Measurements from ENCODE around the gene ZFP42.

Gene ZFP42

GRCh38 chr4:188018262-188018661 is 22.7 kb downstream of the ZFP42 start:
- ATAC-seq (ENCODE audit: insufficient read depth, low read depth) (no peak), DNase-seq (no peak)
- no peaks in the 10 kb centered on the region for H3K4me1 ChIP-seq (ENCODE audit: insufficient read depth, low read length)
- no peak overlapping the region for H3K9ac ChIP-seq (ENCODE audit: low read depth, low read length)
- H3K27me3 ChIP-seq (ENCODE audit: insufficient read depth, low read length, poor library complexity) = no peaks in the 10 kb centered on the region
- H3K4me2 ChIP-seq (ENCODE audit: insufficient read depth, low read length) = no peak overlapping the region
- no peak overlapping the region for H3K4me3 ChIP-seq (ENCODE audit: low read depth in 1 of 2, low read length in 2 of 2)
- H3K79me2 ChIP-seq (ENCODE audit: insufficient read depth, low read length) = no peaks in the 10 kb centered on the region
- no peak for TF ChIP-seq EZH2 (IDR thresholded peaks at IDR 0.05; ENCODE audit: borderline replicate concordance, low read depth, low read length, severe bottlenecking)
- no peak for TF ChIP-seq CTCF (IDR thresholded peaks at IDR 0.05; ENCODE audit: borderline replicate concordance, extremely low read depth, low read length, poor library complexity, severe bottlenecking)
- H3K27ac ChIP-seq (ENCODE audit: low read length) = no peak overlapping the region
- H4K20me1 ChIP-seq (ENCODE audit: insufficient read depth, low read length) = no peaks in the 10 kb centered on the region
- H3K9me3 ChIP-seq (ENCODE audit: insufficient read depth, low read length, severe bottlenecking) = no peaks in the 10 kb centered on the region
- H3K36me3 ChIP-seq (ENCODE audit: insufficient read depth, low read length) = no peaks in the 10 kb centered on the region
- no peak overlapping the region for H2AFZ ChIP-seq (ENCODE audit: low read depth, low read length)

- H3K4me1 ChIP-seq (ENCODE audit: insufficient read depth, low read length) = no peaks in the 10 kb centered on the region
- H3K4me2 ChIP-seq (ENCODE audit: insufficient read depth, low read length) = no peak overlapping the region
- H4K20me1 ChIP-seq (ENCODE audit: insufficient read depth, low read length) = no peaks in the 10 kb centered on the region
- no peak overlapping the region for H3K27ac ChIP-seq (ENCODE audit: low read length)
- H3K79me2 ChIP-seq (ENCODE audit: insufficient read depth, low read length) = no peaks in the 10 kb centered on the region
- TF ChIP-seq EZH2 (IDR thresholded peaks at IDR 0.05; ENCODE audit: borderline replicate concordance, low read depth, low read length, severe bottlenecking) (no peak), CTCF (IDR thresholded peaks at IDR 0.05; ENCODE audit: borderline replicate concordance, extremely low read depth, low read length, poor library complexity, severe bottlenecking) (no peak)
- H3K27me3 ChIP-seq (ENCODE audit: insufficient read depth, low read length, poor library complexity) = no peaks in the 10 kb centered on the region
- H3K9ac ChIP-seq (ENCODE audit: low read depth, low read length) = no peak overlapping the region
- no peak for ATAC-seq (ENCODE audit: insufficient read depth, low read depth)
- DNase-seq = no peak
- H3K4me3 ChIP-seq (ENCODE audit: low read depth in 1 of 2, low read length in 2 of 2) = no peak overlapping the region
- H2AFZ ChIP-seq (ENCODE audit: low read depth, low read length) = no peak overlapping the region
- no peaks in the 10 kb centered on the region for H3K36me3 ChIP-seq (ENCODE audit: insufficient read depth, low read length)
- H3K9me3 ChIP-seq (ENCODE audit: insufficient read depth, low read length, severe bottlenecking) = no peaks in the 10 kb centered on the region
Observed at GRCh38 chr4:188021548-188022249, 26.1 kb downstream of the ZFP42 start.

- Histone ChIP-seq H4K20me1 (ENCODE audit: insufficient read depth, low read length) (no peaks in the 10 kb centered on the region), H3K4me1 (ENCODE audit: insufficient read depth, low read length) (no peaks in the 10 kb centered on the region), H3K79me2 (ENCODE audit: insufficient read depth, low read length) (no peaks in the 10 kb centered on the region), H3K9me3 (ENCODE audit: insufficient read depth, low read length, severe bottlenecking) (no peaks in the 10 kb centered on the region), H3K9ac (ENCODE audit: low read depth, low read length) (no peak overlapping the region), H2AFZ (ENCODE audit: low read depth, low read length) (no peak overlapping the region), H3K4me3 (ENCODE audit: low read depth in 1 of 2, low read length in 2 of 2) (no peak overlapping the region), H3K27ac (ENCODE audit: low read length) (no peak overlapping the region), H3K4me2 (ENCODE audit: insufficient read depth, low read length) (no peak overlapping the region), H3K27me3 (ENCODE audit: insufficient read depth, low read length, poor library complexity) (no peaks in the 10 kb centered on the region), H3K36me3 (ENCODE audit: insufficient read depth, low read length) (no peaks in the 10 kb centered on the region)
- no peak for DNase-seq
- ATAC-seq (ENCODE audit: insufficient read depth, low read depth) = no peak
- TF ChIP-seq CTCF (IDR thresholded peaks at IDR 0.05; ENCODE audit: borderline replicate concordance, extremely low read depth, low read length, poor library complexity, severe bottlenecking) = no peak
Observed at GRCh38 chr4:188023682-188024081, 28.1 kb downstream of the ZFP42 start.
